HG03442 (cell line): ENCODE data around the gene ADGRB3.
"Not testable (repeated sequence)": the region's sequence is repeated elsewhere in the genome, so short reads cannot be mapped to it uniquely, and the experiment has no call there.

Experiments used
- ATAC-seq: cut with Tn5 transposase; IDR thresholded peaks from one replicate; pipeline ENCODE4 v1.9.1; 2021; ENCODE audit warnings: mild to moderate bottlenecking, moderate library complexity; ENCODE audit not compliant: unreplicated experiment

Gene ADGRB3

GRCh38 chr6:68737061-68737460 lies 102.0 kb downstream of the ADGRB3 start:
- ATAC-seq: no peak

GRCh38 chr6:68738039-68738438 lies 103.0 kb downstream of the ADGRB3 start:
- no peak for ATAC-seq

- ATAC-seq: peak; percentile 59
Measured at GRCh38 chr6:68740828-68741500, 105.9 kb downstream of the ADGRB3 start.

DNA sequence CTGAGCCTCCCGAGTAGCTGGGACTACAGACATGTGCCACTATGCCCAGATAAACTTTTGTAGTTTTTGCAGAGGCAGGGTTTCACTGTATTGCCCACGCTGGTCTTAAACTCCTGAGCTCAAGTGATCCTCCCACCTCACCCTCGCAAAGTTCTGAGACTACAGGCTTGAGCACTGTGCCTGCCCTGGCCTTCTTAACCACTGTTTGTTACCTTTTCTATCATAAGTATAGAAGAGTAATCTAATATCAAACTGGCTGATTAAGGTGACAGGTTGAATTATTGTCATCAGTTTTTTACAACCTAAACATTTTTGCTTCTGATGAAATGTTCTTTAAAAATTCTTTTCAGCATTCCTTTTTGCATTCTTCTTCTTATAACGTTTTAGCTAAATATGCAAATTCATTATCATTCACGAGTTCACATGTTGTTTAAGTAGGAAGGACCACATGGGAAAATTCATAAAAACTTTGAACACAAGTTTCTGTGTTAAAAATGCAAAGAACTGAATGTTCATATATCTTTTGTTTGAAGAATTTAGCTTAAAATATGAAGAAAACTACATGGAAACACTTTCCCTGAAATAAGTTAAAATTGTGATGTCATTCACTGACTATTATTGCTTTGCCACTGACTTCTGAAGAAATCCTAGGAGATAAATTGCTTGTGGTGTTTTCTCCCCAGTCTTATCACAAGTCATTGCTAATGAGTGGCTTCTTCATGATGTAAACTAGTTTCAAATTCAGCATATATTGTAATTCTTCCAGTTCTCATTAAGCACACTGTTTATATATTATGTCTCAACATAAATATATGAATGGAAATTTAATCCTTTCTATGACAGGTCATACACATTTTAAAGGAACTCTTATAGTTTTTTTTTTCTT lies 106.7 kb downstream of the ADGRB3 start:
- peak; percentile 12 for ATAC-seq

- no peak for ATAC-seq
Measured at GRCh38 chr6:68743099-68743498, 108.0 kb downstream of the ADGRB3 start.

- not testable (repeated sequence) for ATAC-seq
Measured at GRCh38 chr6:68744376-68744775, 109.3 kb downstream of the ADGRB3 start.

DNA sequence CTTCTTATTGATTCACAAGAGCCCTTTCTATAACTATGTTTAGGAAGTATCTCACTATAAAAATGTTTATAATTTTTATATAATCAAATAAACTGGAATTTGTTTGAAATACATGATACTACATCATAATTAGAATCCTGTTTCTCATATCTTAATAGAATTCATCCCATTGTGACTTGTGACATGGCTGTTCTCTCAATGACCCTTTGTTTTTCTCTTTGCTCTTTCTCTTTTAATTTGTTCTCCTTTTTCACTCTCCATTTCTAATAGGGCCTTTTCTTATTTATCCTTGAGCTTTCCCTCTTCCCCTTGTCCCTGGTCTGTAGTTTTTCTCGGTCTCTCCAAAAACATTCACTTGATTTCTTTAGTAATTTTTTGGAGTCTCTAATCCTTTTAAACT lies 111.3 kb downstream of the ADGRB3 start:
- no peak for ATAC-seq

- ATAC-seq: no peak
Measured at GRCh38 chr6:68747110-68747790, 112.2 kb downstream of the ADGRB3 start.

DNA sequence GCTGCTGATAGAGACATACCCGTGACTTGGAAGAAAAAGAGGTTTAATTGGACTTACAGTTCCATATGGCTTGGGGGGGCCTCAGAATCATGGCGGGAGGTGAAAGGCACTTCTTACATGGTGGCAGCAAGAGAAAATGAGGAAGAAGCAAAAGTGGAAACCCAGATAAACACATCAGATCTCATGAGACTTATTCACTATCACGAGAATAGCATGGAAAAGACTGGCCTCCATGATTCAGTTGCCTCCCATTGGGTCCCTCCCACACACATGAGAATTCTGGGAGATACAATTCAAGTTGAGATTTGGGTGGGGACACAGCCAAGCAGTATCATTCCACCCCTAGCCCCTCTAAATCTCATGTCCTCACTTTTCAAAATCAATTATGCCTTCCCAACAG lies 112.8 kb downstream of the ADGRB3 start:
- not testable (repeated sequence) for ATAC-seq

- ATAC-seq: no peak
Measured at GRCh38 chr6:68754681-68755213, 119.7 kb downstream of the ADGRB3 start.

- no peak for ATAC-seq
Measured at GRCh38 chr6:68756454-68757375, 121.6 kb downstream of the ADGRB3 start.

DNA sequence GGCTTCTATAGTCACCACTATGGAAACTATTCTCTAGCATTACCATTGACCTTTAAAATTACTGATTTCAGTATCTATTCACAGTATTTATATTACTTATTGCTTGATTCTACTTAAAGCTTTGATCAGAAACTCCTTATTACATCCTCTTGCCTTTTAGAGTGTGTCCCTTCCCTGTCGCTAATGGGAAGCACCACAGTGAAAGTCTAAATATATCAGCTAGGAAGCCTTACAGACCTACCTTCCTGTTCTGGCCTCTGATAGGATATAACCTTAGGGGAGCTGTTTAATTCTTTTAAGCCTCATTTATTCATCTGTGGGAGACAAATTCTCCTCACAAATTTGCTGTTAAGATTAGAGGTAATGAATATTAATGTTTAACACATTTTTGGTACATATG lies 122.7 kb downstream of the ADGRB3 start:
- no peak for ATAC-seq

DNA sequence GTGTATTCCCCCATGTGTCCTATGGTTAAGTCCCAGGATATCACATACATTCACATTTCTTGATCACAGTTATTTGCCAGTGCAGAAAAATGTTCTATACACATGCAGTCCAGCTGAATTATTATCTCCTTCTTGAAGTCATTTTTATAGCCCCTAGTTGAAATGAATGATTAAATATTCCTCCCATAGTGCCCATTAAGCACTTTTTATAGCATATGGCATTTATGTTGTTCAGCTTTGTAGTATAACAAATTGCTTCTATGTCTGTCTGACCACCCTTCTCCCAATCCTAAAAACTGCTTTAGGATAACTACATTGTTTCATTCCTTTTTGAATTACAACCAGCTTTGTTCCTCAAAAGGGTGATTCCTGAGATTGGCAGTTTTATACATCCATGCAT lies 123.5 kb downstream of the ADGRB3 start:
- ATAC-seq: no peak

DNA sequence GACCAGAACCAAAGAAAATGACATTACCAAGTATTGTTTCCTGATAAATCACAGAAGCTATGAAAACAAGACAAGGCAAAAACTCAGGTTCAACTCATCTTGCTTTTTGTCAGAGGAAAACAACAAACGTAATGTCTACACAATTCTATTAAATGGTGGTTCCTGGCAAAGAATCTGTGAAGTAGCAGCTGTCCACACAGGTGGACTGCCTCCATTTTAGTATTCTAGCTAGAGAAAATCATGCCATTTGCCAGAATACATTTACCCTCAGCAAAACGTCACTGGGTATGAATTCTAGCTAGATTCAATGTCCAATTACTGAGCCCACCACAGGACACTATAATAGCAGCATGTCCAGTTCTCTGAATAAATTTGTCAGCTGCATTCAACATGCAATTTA lies 125.4 kb downstream of the ADGRB3 start:
- ATAC-seq: no peak

- ATAC-seq: no peak
Measured at GRCh38 chr6:68760941-68761676, 126.0 kb downstream of the ADGRB3 start.

GRCh38 chr6:68761985-68762384 lies 126.9 kb downstream of the ADGRB3 start:
- no peak for ATAC-seq

DNA sequence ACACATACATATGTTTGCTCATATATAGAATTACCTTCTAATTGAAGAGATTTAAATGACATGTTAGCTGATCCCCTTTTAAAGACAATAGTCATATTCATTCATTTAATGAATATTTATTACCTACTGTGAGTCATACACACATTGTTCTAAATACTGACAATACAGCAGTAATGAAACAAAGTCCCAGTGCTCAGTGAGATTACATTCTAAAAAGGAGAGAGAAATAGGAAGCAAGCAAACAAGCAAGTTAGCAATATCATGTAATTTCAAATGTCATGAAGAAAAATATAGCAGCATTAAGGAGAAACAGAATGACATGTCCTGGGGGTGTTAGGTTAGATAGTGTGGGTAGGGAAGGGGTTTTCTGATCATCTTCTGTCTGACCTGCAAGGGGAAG lies 136.3 kb downstream of the ADGRB3 start:
- no peak for ATAC-seq

- no peak for ATAC-seq
Measured at GRCh38 chr6:68774843-68775242, 139.8 kb downstream of the ADGRB3 start.

GRCh38 chr6:68776354-68776753 lies 141.3 kb downstream of the ADGRB3 start:
- ATAC-seq: no peak

DNA sequence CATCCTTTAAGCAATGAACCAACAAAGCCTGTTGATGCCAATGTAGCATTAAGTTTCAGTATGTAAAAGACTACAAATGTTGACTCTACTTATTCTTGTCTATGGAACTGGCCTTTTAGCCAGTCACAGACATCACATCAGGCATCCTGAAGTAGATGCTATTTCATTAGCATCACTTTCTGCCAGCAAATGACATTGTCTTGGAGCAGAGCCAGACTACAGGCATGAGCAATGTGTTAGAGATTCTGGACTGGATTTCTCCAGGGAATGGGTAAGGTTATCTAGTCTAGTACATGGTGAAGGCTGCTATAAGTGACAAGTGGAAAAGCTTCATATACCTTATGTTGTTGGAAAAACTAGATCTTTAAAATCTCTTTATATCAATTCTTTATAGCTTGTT lies 142.9 kb downstream of the ADGRB3 start:
- ATAC-seq: no peak
